Measurements from ENCODE around the gene WTIP. TPM values are rescaled to one million over a fixed set of nuclear protein-coding genes. Genes with fewer than 3 reads are reported as not detected.

Gene WTIP
- total RNA-seq, 2 donors from 2014 or later = 3.0 to 8.3 TPM

DNA sequence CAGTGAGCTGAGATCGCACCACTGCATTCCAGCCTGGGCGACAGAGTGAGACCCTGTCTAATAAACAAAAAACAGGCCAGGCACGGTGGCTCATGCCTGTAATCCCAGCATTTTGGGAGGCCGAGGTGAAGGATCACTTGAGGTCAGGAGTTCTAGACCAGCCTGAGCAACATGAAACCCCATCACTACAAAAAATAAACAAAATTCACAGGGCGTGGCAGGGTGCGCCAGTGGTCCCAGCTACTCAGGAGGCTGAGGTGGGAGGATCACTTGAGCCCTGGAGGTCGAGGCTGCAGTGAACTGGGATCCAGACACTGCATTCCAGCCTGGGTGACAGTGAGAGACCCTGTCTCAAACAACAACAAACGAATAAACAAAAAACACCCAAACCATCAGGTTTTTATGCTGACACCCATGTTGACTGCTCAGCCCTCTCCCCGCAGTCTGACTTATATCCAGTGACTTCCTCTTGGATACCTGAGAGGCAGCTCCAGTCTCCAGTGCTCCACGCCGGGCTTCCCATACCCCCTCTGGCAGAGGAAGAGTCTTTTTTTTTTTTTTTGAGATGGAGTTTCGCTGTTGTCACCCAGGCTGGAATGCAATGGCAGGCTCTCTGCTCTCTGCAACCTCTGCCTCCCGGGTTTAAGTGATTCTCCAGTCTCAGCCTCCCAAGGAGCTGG, 17.7 kb downstream of the WTIP start:
- Histone ChIP-seq H3K4me1 (peaks cover 4% of the 10 kb centered on the region), H3K27me3 (no peaks in the 10 kb centered on the region), H3K36me3 (replicated peaks in 1 of 2; ENCODE audit: insufficient read depth in 1 of 2, low read depth in 2 of 2) (no peaks in the 10 kb centered on the region), H3K27ac (no peak overlapping the region), H3K9me3 (no peaks in the 10 kb centered on the region), H3K4me3 (no peak overlapping the region)
- ATAC-seq (no peak), DNase-seq (no peak)
- TF ChIP-seq POLR2A (IDR thresholded peaks at IDR 0.05) = no peak
- TF ChIP-seq, protein P1, sequence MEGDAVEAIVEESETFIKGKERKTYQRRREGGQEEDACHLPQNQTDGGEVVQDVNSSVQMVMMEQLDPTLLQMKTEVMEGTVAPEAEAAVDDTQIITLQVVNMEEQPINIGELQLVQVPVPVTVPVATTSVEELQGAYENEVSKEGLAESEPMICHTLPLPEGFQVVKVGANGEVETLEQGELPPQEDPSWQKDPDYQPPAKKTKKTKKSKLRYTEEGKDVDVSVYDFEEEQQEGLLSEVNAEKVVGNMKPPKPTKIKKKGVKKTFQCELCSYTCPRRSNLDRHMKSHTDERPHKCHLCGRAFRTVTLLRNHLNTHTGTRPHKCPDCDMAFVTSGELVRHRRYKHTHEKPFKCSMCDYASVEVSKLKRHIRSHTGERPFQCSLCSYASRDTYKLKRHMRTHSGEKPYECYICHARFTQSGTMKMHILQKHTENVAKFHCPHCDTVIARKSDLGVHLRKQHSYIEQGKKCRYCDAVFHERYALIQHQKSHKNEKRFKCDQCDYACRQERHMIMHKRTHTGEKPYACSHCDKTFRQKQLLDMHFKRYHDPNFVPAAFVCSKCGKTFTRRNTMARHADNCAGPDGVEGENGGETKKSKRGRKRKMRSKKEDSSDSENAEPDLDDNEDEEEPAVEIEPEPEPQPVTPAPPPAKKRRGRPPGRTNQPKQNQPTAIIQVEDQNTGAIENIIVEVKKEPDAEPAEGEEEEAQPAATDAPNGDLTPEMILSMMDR (IDR thresholded peaks at IDR 0.05) = no peak
- 86 to 88% methylated on average over 13 of the region's 13 CpGs for WGBS, 2 donors
- intact Hi-C loops (cut with DNase I) = no loop called here

DNA sequence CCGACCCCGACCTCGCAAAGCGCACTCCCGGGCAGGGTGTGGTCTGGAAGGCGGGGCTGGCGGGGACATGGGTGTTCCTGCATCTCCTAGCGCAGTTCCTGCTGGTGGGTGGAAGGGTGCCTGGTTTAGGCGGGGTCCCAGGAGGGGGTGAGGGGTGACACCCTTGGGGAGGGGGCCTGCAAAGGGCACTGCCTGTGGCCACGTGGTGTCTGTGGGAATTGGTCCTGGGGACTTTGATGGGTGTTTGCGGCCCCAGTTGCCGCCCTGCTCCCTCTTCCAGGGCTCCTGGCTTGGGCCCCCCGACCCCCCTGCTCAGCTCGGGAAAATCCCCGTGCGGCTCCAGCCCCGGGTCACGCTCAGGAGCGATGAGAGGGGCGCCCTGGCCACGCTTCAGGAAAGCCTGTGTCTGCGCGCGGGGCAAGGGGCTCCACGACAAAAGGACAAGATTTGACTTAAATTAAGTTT, 19.1 kb downstream of the WTIP start:
- TF ChIP-seq, protein P1 (IDR thresholded peaks at IDR 0.05) = no peak
- no peak for TF ChIP-seq POLR2A (IDR thresholded peaks at IDR 0.05)
- ATAC-seq (no peak), DNase-seq (no peak)
- H3K27ac ChIP-seq = no peak overlapping the region
- peaks cover 4% of the 10 kb centered on the region for H3K4me1 ChIP-seq
- no peaks in the 10 kb centered on the region for H3K27me3 ChIP-seq
- intact Hi-C loops (cut with DNase I) = loop anchor here (5.0 kb wide), 1 partner anchor 217 kb away; no protein-coding TSS in a partner anchor
- H3K4me3 ChIP-seq = no peak overlapping the region
- H3K9me3 ChIP-seq = no peaks in the 10 kb centered on the region
- no peaks in the 10 kb centered on the region for H3K36me3 ChIP-seq (replicated peaks in 1 of 2; ENCODE audit: insufficient read depth in 1 of 2, low read depth in 2 of 2)
- 66 to 76% methylated on average over 17 to 23 of the region's 25 CpGs for WGBS, 2 donors

GRCh38 chr19:34501339-34502320, 20.1 kb downstream of the WTIP start:
- DNase-seq (peak; percentile 92 to 95 (median 94)), ATAC-seq (peak; percentile 95)
- Histone ChIP-seq H3K4me1 (peaks cover 4% of the 10 kb centered on the region), H3K9me3 (no peaks in the 10 kb centered on the region), H3K27me3 (no peaks in the 10 kb centered on the region), H3K27ac (no peak overlapping the region), H3K4me3 (no peak overlapping the region), H3K36me3 (replicated peaks in 1 of 2; ENCODE audit: insufficient read depth in 1 of 2, low read depth in 2 of 2) (no peaks in the 10 kb centered on the region)
- TF ChIP-seq, protein P1 (IDR thresholded peaks at IDR 0.05) = peak; percentile 99 to 100 (median 99)
- TF ChIP-seq POLR2A (IDR thresholded peaks at IDR 0.05) = peak in 1 of 3 donors; percentile 13
- intact Hi-C loops (cut with DNase I) = loop anchor here (5.0 kb wide), 1 partner anchor 216 kb away; no protein-coding TSS in a partner anchor
- 36 to 60% methylated on average over 20 to 40 of the region's 40 CpGs for WGBS, 2 donors

GRCh38 chr19:34502582-34503411, 21.2 kb downstream of the WTIP start:
- Histone ChIP-seq H3K9me3 (no peaks in the 10 kb centered on the region), H3K36me3 (replicated peaks in 1 of 2; ENCODE audit: insufficient read depth in 1 of 2, low read depth in 2 of 2) (no peaks in the 10 kb centered on the region), H3K4me1 (peaks cover 4% of the 10 kb centered on the region), H3K4me3 (no peak overlapping the region), H3K27me3 (no peaks in the 10 kb centered on the region), H3K27ac (no peak overlapping the region)
- WGBS, 2 donors = 82 to 85% methylated on average over 15 of the region's 15 CpGs
- TF ChIP-seq POLR2A (IDR thresholded peaks at IDR 0.05) = no peak
- TF ChIP-seq, protein P1 (IDR thresholded peaks at IDR 0.05) = no peak
- intact Hi-C loops (cut with DNase I) = loop anchor here (5.0 kb wide), 1 partner anchor 215 kb away; no protein-coding TSS in a partner anchor
- DNase-seq = no peak
- ATAC-seq = no peak

All from body of pancreas (tissue), 4 donors.